Loucy (cell line): ENCODE results near the gene MUCL3.
"Not testable (repeated sequence)": the region's sequence is repeated elsewhere in the genome, so short reads cannot be mapped to it uniquely, and the experiment has no call there.

Experiments used
- H2AFZ ChIP-seq: fragments of 200-600 bp; sonication (generic); 2 replicates; pipeline ENCODE4 v1.6.0; 2016; ENCODE audit warnings: antibody characterized with exemption, mild to moderate bottlenecking, low read length, moderate library complexity
- H3F3A ChIP-seq: fragments of 200-600 bp; 2 replicates; pipeline ENCODE4 v1.6.0; 2016; ENCODE audit warnings: antibody characterized with exemption, low read depth, mild to moderate bottlenecking
- H3K27me3 ChIP-seq: fragments of 200-600 bp; sonication (generic); 2 replicates; pipeline ENCODE4 v1.6.1; 2014; ENCODE audit warnings: low read length, mild to moderate bottlenecking; ENCODE audit not compliant: insufficient read depth, poor library complexity, severe bottlenecking
- H3K36me3 ChIP-seq: fragments of 200-600 bp; sonication (generic); 2 replicates; pipeline ENCODE4 v1.6.1; 2016; ENCODE audit warnings: low read length; ENCODE audit not compliant: insufficient read depth
- H3K4me1 ChIP-seq: fragments of 200-600 bp; sonication (generic); 2 replicates; pipeline ENCODE4 v1.5.1; 2014; ENCODE audit warnings: low read length, mild to moderate bottlenecking; ENCODE audit not compliant: insufficient read depth, poor library complexity, severe bottlenecking
- H3K4me2 ChIP-seq: fragments of 200-600 bp; sonication (generic); 2 replicates; pipeline ENCODE4 v1.6.0; 2014; ENCODE audit warnings: antibody characterized with exemption, low read length, low read depth, mild to moderate bottlenecking; ENCODE audit not compliant: poor library complexity, severe bottlenecking
- H3K4me3 ChIP-seq: fragments of 200-600 bp; sonication (generic); 2 replicates; pipeline ENCODE4 v1.5.1; 2014; ENCODE audit warnings: low read length, mild to moderate bottlenecking, mixed read lengths; ENCODE audit not compliant: poor library complexity, severe bottlenecking
- H3K79me2 ChIP-seq: fragments of 200-600 bp; sonication (generic); 2 replicates; pipeline ENCODE4 v1.6.1; 2014; ENCODE audit warnings: low read length; ENCODE audit not compliant: insufficient read depth
- H3K9ac ChIP-seq: fragments of 200-600 bp; sonication (generic); 2 replicates; pipeline ENCODE4 v1.6.0; 2014; ENCODE audit warnings: mild to moderate bottlenecking, low read depth, low read length, moderate library complexity; ENCODE audit not compliant: poor library complexity, severe bottlenecking
- H3K9me2 ChIP-seq: fragments of 200-600 bp; sonication (generic); replicated peaks from 2 replicates; pipeline ENCODE4 v1.6.1; 2016; ENCODE audit warnings: low read depth, low read length, mixed read lengths
- H3K9me3 ChIP-seq: fragments of 200-600 bp; sonication (generic); 2 replicates; pipeline ENCODE4 v1.6.1; 2014; ENCODE audit warnings: mild to moderate bottlenecking, antibody characterized with exemption, low read length, low read depth; ENCODE audit not compliant: insufficient read depth
- H4K20me1 ChIP-seq: fragments of 200-600 bp; sonication (generic); 2 replicates; pipeline ENCODE4 v1.6.0; 2014; ENCODE audit warnings: antibody characterized with exemption, low read length, mild to moderate bottlenecking; ENCODE audit not compliant: insufficient read depth, poor library complexity, severe bottlenecking
- EZH2phosphoT487 ChIP-seq: fragments of 200-600 bp; IDR thresholded peaks from 2 replicates; pipeline ENCODE4 v1.6.1; 2018; ENCODE audit warnings: antibody characterized with exemption, mild to moderate bottlenecking, moderate library complexity, borderline replicate concordance
- TF ChIP-seq, protein P1 (sequence below): fragments of 200-600 bp; sonication (generic); conservative IDR thresholded peaks from 2 replicates; pipeline ENCODE4 v1.5.1; 2014; ENCODE audit warnings: mild to moderate bottlenecking, antibody characterized with exemption, low read length

The MUCL3 gene

DNA sequence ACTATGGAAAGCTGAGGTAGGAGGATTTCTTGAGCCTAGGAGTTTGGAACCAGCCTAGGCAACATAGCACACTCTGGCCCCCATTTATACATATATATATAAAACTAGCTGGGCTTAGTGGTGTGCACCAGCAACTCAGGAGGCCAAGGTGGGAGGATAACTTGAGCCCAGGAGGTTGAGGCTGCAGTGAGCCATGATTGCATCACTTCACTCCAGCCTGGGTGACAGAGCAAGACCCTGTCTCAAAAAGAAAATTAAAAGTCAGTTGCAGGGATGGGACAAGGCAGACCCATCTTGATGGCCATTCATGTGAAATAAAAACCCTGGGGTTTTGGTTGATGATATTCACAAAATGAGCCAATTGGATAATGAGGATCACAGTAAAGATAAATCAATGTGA lies 39.3 kb upstream of the MUCL3 start:
- Histone ChIP-seq H3F3A (no peaks in the 10 kb centered on the region), H3K4me1 (no peaks in the 10 kb centered on the region)

GRCh38 chr6:30902196-30902595 lies 38.6 kb upstream of the MUCL3 start:
- not testable (repeated sequence) for H3K9me3 ChIP-seq, H3K4me1 ChIP-seq, H3K9ac ChIP-seq, H3K36me3 ChIP-seq, H3K79me2 ChIP-seq, H3K27me3 ChIP-seq, H3K4me2 ChIP-seq, H4K20me1 ChIP-seq, H3K4me3 ChIP-seq, H3F3A ChIP-seq, H3K9me2 ChIP-seq
- H2AFZ ChIP-seq, result peak overlapping the region; percentile 15; the same call in 1 of the 2 replicates

More for the DNA sequence above, 39.3 kb upstream of the MUCL3 start:
- Histone ChIP-seq H3K36me3 (no peaks in the 10 kb centered on the region), H3K79me2 (no peaks in the 10 kb centered on the region), H3K4me2 (no peak overlapping the region), H3K9me3 (no peaks in the 10 kb centered on the region), H3K9ac (no peak overlapping the region), H3K9me2 (no peaks in the 10 kb centered on the region), H3K4me3 (no peak overlapping the region), H2AFZ (no peak overlapping the region), H3K27me3 (no peaks in the 10 kb centered on the region), H4K20me1 (no peaks in the 10 kb centered on the region)
- no peak for TF ChIP-seq EZH2phosphoT487
- TF ChIP-seq, protein P1, sequence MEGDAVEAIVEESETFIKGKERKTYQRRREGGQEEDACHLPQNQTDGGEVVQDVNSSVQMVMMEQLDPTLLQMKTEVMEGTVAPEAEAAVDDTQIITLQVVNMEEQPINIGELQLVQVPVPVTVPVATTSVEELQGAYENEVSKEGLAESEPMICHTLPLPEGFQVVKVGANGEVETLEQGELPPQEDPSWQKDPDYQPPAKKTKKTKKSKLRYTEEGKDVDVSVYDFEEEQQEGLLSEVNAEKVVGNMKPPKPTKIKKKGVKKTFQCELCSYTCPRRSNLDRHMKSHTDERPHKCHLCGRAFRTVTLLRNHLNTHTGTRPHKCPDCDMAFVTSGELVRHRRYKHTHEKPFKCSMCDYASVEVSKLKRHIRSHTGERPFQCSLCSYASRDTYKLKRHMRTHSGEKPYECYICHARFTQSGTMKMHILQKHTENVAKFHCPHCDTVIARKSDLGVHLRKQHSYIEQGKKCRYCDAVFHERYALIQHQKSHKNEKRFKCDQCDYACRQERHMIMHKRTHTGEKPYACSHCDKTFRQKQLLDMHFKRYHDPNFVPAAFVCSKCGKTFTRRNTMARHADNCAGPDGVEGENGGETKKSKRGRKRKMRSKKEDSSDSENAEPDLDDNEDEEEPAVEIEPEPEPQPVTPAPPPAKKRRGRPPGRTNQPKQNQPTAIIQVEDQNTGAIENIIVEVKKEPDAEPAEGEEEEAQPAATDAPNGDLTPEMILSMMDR, result no peak

DNA sequence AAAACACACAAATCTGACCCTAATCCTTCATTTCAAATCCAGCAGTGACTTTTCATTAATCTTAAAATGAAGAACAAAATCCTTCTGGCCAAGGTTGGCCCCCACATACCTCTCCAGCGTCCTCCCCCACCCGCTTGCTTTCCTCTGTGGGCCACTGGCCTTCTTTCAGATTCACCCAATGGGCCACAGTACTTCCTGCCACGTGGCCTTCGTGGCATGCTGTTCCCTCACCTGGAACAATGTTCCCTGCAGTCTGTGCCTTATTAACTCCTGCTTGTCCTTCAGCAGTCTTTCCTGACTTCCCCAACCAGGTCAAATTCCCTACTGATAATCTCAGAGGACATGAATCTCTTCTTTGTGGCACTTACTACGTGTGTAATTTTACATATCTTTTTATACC lies 38.1 kb upstream of the MUCL3 start:
- no peaks in the 10 kb centered on the region for H4K20me1 ChIP-seq
- no peaks in the 10 kb centered on the region for H3K79me2 ChIP-seq
- H3K9me3 ChIP-seq, result no peaks in the 10 kb centered on the region
- H2AFZ ChIP-seq, result peak overlapping the region; percentile 15; the same call in 1 of the 2 replicates
- no peak overlapping the region for H3K4me3 ChIP-seq
- no peaks in the 10 kb centered on the region for H3K27me3 ChIP-seq
- no peaks in the 10 kb centered on the region for H3K9me2 ChIP-seq
- no peaks in the 10 kb centered on the region for H3K4me1 ChIP-seq
- no peak overlapping the region for H3K9ac ChIP-seq
- TF ChIP-seq, protein P1, result no peak
- TF ChIP-seq EZH2phosphoT487, result no peak
- no peak overlapping the region for H3K4me2 ChIP-seq
- no peaks in the 10 kb centered on the region for H3F3A ChIP-seq
- no peaks in the 10 kb centered on the region for H3K36me3 ChIP-seq

GRCh38 chr6:30903236-30903635 lies 37.5 kb upstream of the MUCL3 start:
- Histone ChIP-seq H3K79me2 (peaks cover 2% of the 10 kb centered on the region; the same call in 1 of the 2 replicates), H3K9me3 (no peaks in the 10 kb centered on the region), H4K20me1 (no peaks in the 10 kb centered on the region), H3K27me3 (no peaks in the 10 kb centered on the region), H3K4me1 (no peaks in the 10 kb centered on the region), H3K9ac (no peak overlapping the region), H3K4me2 (no peak overlapping the region), H3F3A (no peaks in the 10 kb centered on the region), H3K36me3 (no peaks in the 10 kb centered on the region), H3K4me3 (no peak overlapping the region), H3K9me2 (no peaks in the 10 kb centered on the region), H2AFZ (peak overlapping the region; percentile 15; the same call in 1 of the 2 replicates)
- TF ChIP-seq, protein P1, result no peak
- no peak for TF ChIP-seq EZH2phosphoT487

DNA sequence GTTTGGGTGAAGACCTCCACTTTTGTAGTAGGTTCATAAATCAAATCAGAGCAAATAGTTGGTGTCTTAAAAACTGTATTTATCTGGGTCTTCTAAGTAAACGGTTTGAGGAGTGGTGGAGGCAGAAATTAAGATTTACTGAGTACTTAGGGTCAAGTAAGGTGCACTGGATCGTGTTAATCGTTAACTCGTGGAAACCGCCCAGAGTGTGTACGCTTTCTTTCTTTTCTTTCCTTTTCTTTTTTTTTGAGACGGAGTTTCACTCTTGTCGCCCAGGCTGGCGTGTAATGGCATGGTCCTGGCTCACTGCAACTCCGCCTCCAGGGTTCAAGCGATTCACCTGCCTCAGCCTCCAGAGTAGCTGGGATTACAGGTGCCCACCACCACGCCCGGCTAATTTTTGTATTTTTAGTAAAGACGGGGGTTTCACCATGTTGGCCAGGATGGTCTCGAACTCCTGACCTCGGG lies 33.4 kb upstream of the MUCL3 start:
- not testable (repeated sequence) for H3K9me2 ChIP-seq, H3K27me3 ChIP-seq, H3K4me1 ChIP-seq, H3F3A ChIP-seq, H3K9me3 ChIP-seq, H4K20me1 ChIP-seq, H3K36me3 ChIP-seq
- peak overlapping the region; percentile 62 for H3K4me2 ChIP-seq
- H3K9ac ChIP-seq, result peak overlapping the region; percentile 92
- H2AFZ ChIP-seq, result peak overlapping the region; percentile 87
- H3K79me2 ChIP-seq, result peaks cover 20% of the 10 kb centered on the region
- H3K4me3 ChIP-seq, result peak overlapping the region; percentile 95
